Measurements from ENCODE around the gene TNFRSF6B. TPM values are rescaled to one million over a fixed set of nuclear protein-coding genes. Genes with fewer than 3 reads are reported as not detected.

The TNFRSF6B gene
- total RNA-seq, 1 donor from 2014 or later, result 2.3 TPM

GRCh38 chr20:63743210-63743970 is 46.9 kb downstream of the TNFRSF6B start:
- Mint-ChIP-seq H3K27me3 (ENCODE audit: unreplicated experiment) (no peaks in the 10 kb centered on the region), H3K4me3 (ENCODE audit: unreplicated experiment) (no peak overlapping the region), H3K27ac (ENCODE audit: unreplicated experiment) (no peak overlapping the region), H3K36me3 (ENCODE audit: unreplicated experiment) (peaks cover 7% of the 10 kb centered on the region), H3K9me3 (ENCODE audit: unreplicated experiment) (no peaks in the 10 kb centered on the region), H3K4me1 (ENCODE audit: unreplicated experiment) (no peaks in the 10 kb centered on the region)
- no peak for DNase-seq (ENCODE audit: extremely low spot score, unreplicated experiment)
- no peak for TF ChIP-seq CTCF (IDR thresholded peaks at IDR 0.05)

GRCh38 chr20:63744158-63744557 is 47.7 kb downstream of the TNFRSF6B start:
- TF ChIP-seq CTCF (IDR thresholded peaks at IDR 0.05), result no peak
- Mint-ChIP-seq H3K27ac (ENCODE audit: unreplicated experiment) (no peak overlapping the region), H3K27me3 (ENCODE audit: unreplicated experiment) (no peaks in the 10 kb centered on the region), H3K4me3 (ENCODE audit: unreplicated experiment) (no peak overlapping the region), H3K36me3 (ENCODE audit: unreplicated experiment) (peaks cover 7% of the 10 kb centered on the region), H3K4me1 (ENCODE audit: unreplicated experiment) (no peaks in the 10 kb centered on the region), H3K9me3 (ENCODE audit: unreplicated experiment) (no peaks in the 10 kb centered on the region)
- no peak for DNase-seq (ENCODE audit: extremely low spot score, unreplicated experiment)

- no peaks in the 10 kb centered on the region for H3K9me3 Mint-ChIP-seq (ENCODE audit: unreplicated experiment)
- no peaks in the 10 kb centered on the region for H3K27me3 Mint-ChIP-seq (ENCODE audit: unreplicated experiment)
- H3K36me3 Mint-ChIP-seq (ENCODE audit: unreplicated experiment), result peaks cover 7% of the 10 kb centered on the region
These were observed 48.3 kb downstream of the TNFRSF6B start for GRCh38 chr20:63744574-63745423.

GRCh38 chr20:63745424-63745805 is 49.0 kb downstream of the TNFRSF6B start:
- Mint-ChIP-seq H3K36me3 (ENCODE audit: unreplicated experiment) (peaks cover 7% of the 10 kb centered on the region), H3K27me3 (ENCODE audit: unreplicated experiment) (no peaks in the 10 kb centered on the region), H3K4me1 (ENCODE audit: unreplicated experiment) (no peaks in the 10 kb centered on the region), H3K27ac (ENCODE audit: unreplicated experiment) (no peak overlapping the region), H3K4me3 (ENCODE audit: unreplicated experiment) (no peak overlapping the region), H3K9me3 (ENCODE audit: unreplicated experiment) (no peaks in the 10 kb centered on the region)
- DNase-seq (ENCODE audit: extremely low spot score, unreplicated experiment), result no peak
- no peak for TF ChIP-seq CTCF (IDR thresholded peaks at IDR 0.05)

More at GRCh38 chr20:63744574-63745423, 48.3 kb downstream of the TNFRSF6B start:
- H3K4me1 Mint-ChIP-seq (ENCODE audit: unreplicated experiment), result no peaks in the 10 kb centered on the region
- no peak for TF ChIP-seq CTCF (IDR thresholded peaks at IDR 0.05)
- H3K4me3 Mint-ChIP-seq (ENCODE audit: unreplicated experiment), result no peak overlapping the region
- no peak overlapping the region for H3K27ac Mint-ChIP-seq (ENCODE audit: unreplicated experiment)
- DNase-seq (ENCODE audit: extremely low spot score, unreplicated experiment), result no peak
